ENCODE data around the gene GNPDA1.

Gene GNPDA1

GRCh38 chr5:142012792-142013388 lies at the start of gene GNPDA1:
Gene GNPDA1, minus strand, starts transcription at chr5:142013027. Its CDS starts 992 bp downstream, at chr5:142012035.
- TF ChIP-seq GATA2 (IDR thresholded peaks at IDR 0.05; ENCODE audit: low read depth, low read length) (no peak), GATA3 (IDR thresholded peaks at IDR 0.05; ENCODE audit: low read depth, low read length) (no peak)

- TF ChIP-seq GATA2 (IDR thresholded peaks at IDR 0.05; ENCODE audit: low read depth, low read length) (no peak), GATA3 (IDR thresholded peaks at IDR 0.05; ENCODE audit: low read depth, low read length) (no peak)
These were observed 46.6 kb upstream of the GNPDA1 start for GRCh38 chr5:142059304-142059940.

GRCh38 chr5:142057697-142058056 lies 44.9 kb upstream of the GNPDA1 start:
- TF ChIP-seq GATA3 (IDR thresholded peaks at IDR 0.05; ENCODE audit: low read depth, low read length) (no peak), GATA2 (IDR thresholded peaks at IDR 0.05; ENCODE audit: low read depth, low read length) (no peak)

DNA sequence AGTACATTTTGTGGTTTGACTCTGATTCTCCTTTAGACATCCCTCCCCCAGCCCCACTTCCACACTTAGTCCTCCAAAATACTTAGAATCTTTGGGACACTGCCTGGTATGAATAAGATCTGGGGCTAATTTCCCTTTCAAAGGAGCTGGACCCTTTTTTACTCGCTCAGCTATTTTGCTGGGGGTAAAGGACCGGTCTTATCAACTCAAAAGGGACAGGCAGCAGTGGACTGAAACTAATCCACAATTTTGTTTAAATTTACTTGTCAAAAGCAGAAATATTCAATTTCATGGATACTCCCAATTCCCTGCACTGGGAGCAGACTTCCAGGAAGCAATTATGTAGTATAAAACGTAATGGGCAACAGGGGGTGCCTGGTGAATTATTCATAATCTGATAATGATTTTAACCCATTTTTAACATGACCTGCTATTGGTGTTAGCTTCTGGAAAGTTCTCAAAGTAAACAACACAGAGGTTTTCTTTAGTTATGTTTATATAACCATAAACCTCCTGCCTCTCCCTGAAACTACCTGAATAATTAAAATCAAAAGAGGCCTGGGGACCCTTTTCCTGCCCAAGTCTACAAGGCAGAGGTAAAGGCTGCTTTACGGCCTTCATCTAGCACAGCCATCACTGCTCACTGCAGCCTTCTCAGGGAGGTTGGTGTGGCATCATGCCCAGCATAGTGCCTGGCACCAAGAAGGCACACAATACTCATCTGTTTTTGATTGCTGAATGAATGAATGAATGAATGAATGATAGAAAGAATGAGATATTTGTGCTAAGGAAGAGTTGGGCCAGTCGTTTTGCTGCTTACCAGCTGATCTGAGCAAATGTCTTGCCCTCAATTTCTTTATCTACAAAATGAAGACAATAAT lies 44.2 kb upstream of the GNPDA1 start:
- TF ChIP-seq GATA3 (IDR thresholded peaks at IDR 0.05; ENCODE audit: low read depth, low read length) (no peak), GATA2 (IDR thresholded peaks at IDR 0.05; ENCODE audit: low read depth, low read length) (no peak)

DNA sequence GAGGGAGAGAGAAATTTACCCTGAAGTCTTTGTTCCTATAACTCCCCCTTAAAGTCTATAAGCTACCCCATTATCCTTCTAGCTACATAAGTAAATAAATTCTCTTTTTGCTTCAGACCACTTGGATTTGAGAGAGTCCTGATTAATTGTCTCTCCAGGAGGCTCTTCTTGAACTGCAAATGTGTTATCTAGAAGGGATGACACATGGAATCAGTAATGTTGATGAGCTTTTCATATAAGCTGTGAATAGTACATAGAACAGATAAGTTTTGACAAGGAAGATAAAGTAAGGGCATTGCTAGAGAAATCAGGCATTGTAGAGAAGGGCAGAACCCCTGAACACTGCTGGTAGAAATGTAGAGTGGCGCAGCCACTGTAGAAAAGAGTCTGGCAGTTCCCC lies 42.5 kb upstream of the GNPDA1 start:
- TF ChIP-seq GATA2 (IDR thresholded peaks at IDR 0.05; ENCODE audit: low read depth, low read length) = no peak

DNA sequence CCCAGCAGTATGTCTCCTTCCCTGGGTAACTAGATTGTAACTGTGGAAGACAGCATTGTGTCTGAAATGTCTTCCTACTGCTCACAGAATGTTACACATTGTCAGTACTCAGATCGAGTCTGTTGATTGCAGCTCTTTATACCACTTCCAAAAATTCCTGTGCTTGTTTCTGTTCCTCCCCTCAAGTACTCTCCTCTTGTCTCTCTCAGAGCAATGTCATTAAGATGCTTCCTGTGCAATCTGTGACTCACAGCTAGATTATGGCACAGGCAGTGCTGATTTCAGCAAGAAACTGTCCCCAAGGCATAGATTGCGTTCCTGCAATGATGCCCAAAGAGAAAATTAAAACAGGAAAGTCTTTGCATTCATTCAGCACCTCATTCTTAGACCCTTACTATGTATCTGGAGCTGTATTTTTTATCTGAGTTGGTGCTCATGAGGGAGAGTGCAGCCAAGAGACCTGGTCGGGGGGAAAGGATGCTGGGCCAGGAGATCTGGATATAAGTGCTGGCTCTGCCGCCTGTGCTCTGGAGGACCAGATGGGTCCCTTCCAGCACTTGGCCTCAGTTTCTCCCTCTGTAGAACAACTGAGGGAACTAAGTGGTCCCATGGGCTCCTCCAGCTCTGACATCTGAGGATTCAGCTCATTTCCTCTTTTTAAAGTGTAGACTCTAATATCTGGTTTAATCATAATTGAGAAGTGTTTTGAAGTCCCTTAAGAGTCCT lies 40.8 kb upstream of the GNPDA1 start:
- no peak for TF ChIP-seq GATA3 (IDR thresholded peaks at IDR 0.05; ENCODE audit: low read depth, low read length)

DNA sequence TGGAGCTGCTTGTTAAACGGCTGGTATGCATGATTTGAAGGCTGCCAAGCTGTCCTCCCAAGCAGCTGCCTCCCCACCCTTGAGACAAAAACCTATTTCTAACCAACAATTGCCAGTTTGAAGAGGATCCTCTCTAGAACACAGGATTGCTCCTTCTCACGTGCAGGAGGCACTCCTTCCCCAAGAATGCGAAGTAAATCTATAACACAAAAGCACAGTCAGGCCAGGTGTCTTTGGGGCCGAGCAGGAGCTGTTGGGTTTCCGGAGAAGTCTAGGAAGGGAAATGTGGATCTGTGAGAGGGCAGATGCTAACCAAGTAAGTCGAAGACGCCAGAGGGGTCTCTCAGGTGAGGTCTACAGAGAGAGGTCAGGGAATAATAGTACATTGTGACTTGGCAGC lies 35.4 kb upstream of the GNPDA1 start:
- TF ChIP-seq GATA2 (IDR thresholded peaks at IDR 0.05; ENCODE audit: low read depth, low read length) = no peak
- no peak for TF ChIP-seq GATA3 (IDR thresholded peaks at IDR 0.05; ENCODE audit: low read depth, low read length)

GRCh38 chr5:142046191-142046590 lies 33.4 kb upstream of the GNPDA1 start:
- TF ChIP-seq GATA2 (IDR thresholded peaks at IDR 0.05; ENCODE audit: low read depth, low read length) (no peak), GATA3 (IDR thresholded peaks at IDR 0.05; ENCODE audit: low read depth, low read length) (no peak)

DNA sequence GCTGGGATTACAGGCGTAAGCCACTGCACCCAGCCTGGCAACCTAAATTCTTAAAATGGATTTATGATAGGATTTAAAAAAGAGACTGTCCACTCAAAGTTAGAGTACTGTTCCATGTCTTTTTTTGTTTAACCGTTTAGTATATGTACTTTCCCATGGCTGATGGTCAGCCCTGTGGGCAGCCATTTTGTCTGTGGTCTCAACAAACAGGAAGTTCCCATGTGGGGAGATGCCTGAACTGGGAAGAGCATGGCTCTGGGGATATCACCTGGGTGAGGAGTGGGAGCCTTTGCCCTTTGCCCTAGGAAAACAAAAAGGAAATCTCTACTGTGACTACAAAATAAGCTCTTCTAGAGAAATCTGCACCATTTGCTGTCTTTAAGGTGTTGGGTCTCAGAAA lies 27.5 kb upstream of the GNPDA1 start:
- TF ChIP-seq GATA2 (IDR thresholded peaks at IDR 0.05; ENCODE audit: low read depth, low read length) = no peak
- no peak for TF ChIP-seq GATA3 (IDR thresholded peaks at IDR 0.05; ENCODE audit: low read depth, low read length)

GRCh38 chr5:142038735-142039134 lies 25.9 kb upstream of the GNPDA1 start:
- TF ChIP-seq GATA3 (IDR thresholded peaks at IDR 0.05; ENCODE audit: low read depth, low read length) (no peak), GATA2 (IDR thresholded peaks at IDR 0.05; ENCODE audit: low read depth, low read length) (no peak)

DNA sequence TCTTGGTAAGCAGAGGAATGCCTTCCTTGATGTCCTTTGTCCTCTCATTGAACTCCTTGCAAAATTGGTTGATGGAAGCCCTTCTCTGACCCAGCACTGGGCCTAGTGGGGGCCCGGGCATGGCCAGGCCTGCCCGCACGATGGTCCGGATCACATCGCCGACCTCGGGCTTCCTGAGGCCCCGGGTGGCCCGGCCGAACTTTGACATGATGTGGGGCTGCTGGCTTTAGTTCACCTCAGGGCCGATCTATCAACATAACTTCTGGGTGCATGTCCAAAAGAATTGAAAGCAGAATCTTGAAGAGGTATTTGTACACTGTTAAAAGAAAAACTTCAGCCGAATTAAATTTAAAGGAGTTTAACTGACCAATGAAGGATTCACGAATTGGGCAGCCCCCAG lies 24.1 kb upstream of the GNPDA1 start:
- TF ChIP-seq GATA2 (IDR thresholded peaks at IDR 0.05; ENCODE audit: low read depth, low read length) (no peak), GATA3 (IDR thresholded peaks at IDR 0.05; ENCODE audit: low read depth, low read length) (no peak)

GRCh38 chr5:142034994-142035393 lies 22.2 kb upstream of the GNPDA1 start:
- TF ChIP-seq GATA2 (IDR thresholded peaks at IDR 0.05; ENCODE audit: low read depth, low read length) = no peak
- TF ChIP-seq GATA3 (IDR thresholded peaks at IDR 0.05; ENCODE audit: low read depth, low read length) = no peak

DNA sequence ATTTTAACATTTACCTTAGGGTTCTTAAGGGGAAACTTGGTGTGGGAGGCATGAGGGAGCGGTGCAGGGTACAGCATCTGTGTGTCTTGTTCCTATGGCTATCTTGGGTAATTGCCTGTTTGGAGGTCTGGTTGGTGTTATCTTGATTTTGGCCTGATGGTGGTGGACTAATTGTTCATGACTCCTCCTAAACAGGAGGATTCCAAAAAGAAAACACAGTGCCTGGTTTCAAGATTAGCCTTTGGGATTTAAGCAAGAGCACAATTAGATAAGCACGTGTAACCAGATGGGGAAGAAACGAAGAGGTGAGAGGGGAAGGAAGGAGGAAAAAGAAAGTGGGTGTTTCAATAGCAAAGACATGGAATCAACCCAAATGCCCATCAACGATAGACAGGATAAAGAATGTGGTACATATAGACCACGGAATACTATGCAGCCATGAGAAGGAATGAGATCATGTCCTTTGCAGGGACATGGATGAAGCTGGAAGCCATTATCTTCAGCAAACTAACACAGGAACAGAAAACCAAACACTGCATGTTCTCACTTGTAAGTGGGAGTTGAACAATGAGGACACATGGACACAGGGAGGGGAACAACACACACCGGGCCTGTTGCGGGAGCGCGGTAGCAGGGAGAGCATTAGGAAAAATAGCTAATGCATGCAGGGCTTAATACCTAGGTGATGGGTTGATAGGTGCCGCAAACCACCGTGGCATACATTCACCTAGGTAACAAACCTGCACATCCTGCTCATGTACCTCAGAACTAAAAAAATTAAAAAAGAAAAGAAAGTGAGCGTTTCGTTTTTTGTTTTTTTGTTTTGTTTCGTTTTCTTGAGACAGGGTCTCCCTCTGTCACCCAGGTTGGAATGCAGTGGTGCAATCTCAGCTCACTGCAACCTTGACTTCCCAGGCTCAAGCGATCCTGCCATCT lies 21.1 kb upstream of the GNPDA1 start:
- peak; percentile 37; the same call in 1 of the 2 replicates for TF ChIP-seq GATA2 (IDR thresholded peaks at IDR 0.05; ENCODE audit: low read depth, low read length)

Measured in SH-SY5Y (cell line).